SK-N-SH (cell line): ENCODE results near the gene C10orf88. TPM values are rescaled to one million over a fixed set of nuclear protein-coding genes. Genes with fewer than 3 reads are reported as not detected.

ENCODE experiments used
- CTCF ChIA-PET: fragments of 300-600, 350-600 bp; formaldehyde crosslinking; extraction: SDS; loops from one replicate; lab custom pipeline; 2021; lab: Yijun Ruan, JAX
- POLR2A ChIA-PET: fragments of 350-600 bp; sonication (Branson Sonifier 250); formaldehyde crosslinking; extraction: SDS; loops from one replicate; lab custom pipeline; 2020; ENCODE audit warnings: antibody characterized with exemption, inconsistent platforms; lab: Yijun Ruan, JAX
- DNase-seq: peaks from one replicate; pipeline ENCODE4 v3.0.0; 2012
- H2AFZ ChIP-seq: fragments of 200-600 bp; sonication (generic); 2 replicates; pipeline ENCODE4 v1.8.1; 2016; ENCODE audit warnings: antibody characterized with exemption, mild to moderate bottlenecking, low read depth
- H3F3A ChIP-seq: fragments of 200-600 bp; sonication (generic); replicated peaks from 2 replicates; pipeline ENCODE3; 2016; ENCODE audit warnings: antibody characterized with exemption, mild to moderate bottlenecking; ENCODE audit not compliant: insufficient read depth
- H3K27ac ChIP-seq, 2 experiments: fragments of 200-500 bp in 1 of 2; fragments of 200-600 bp in 1 of 2; sonication (Bioruptor generic) in 1 of 2; sonication (generic), shearing (Covaris generic) in 1 of 2; 2 replicates each; pipeline versions ENCODE4 v1.5.1 to v1.6.1; 2014 to 2016; ENCODE audit warnings: low read depth in 2 of 2, inconsistent platforms in 1 of 2, low read length in 1 of 2, mild to moderate bottlenecking in 1 of 2, mixed read lengths in 1 of 2
- H3K27me3 ChIP-seq: fragments of 200-600 bp; sonication (generic), shearing (Covaris generic); 2 replicates; pipeline ENCODE4 v1.6.1; 2016; ENCODE audit warnings: mixed run types; ENCODE audit not compliant: insufficient read depth
- H3K36me3 ChIP-seq, 2 experiments: fragments of 200-500 bp in 1 of 2; fragments of 200-600 bp in 1 of 2; sonication (Bioruptor generic) in 1 of 2; sonication (generic) in 1 of 2; replicated peaks in 1 of 2; 2 replicates each; pipeline versions ENCODE3 to v1.5.1; 2014 to 2016; ENCODE audit warnings: low read length in 1 of 2, mild to moderate bottlenecking in 1 of 2; ENCODE audit not compliant: insufficient read depth in 2 of 2, control insufficient read depth in 1 of 2
- H3K4me1 ChIP-seq, 2 experiments: fragments of 200-500 bp in 1 of 2; fragments of 200-600 bp in 1 of 2; sonication (Bioruptor generic) in 1 of 2; sonication (generic), shearing (Covaris generic) in 1 of 2; 2 replicates each; pipeline versions ENCODE4 v1.5.1 to v1.6.1; 2014 to 2016; ENCODE audit warnings: low read depth in 1 of 2, low read length in 1 of 2, mixed run types in 1 of 2; ENCODE audit not compliant: insufficient read depth in 2 of 2, control insufficient read depth in 1 of 2
- H3K4me2 ChIP-seq: fragments of 200-600 bp; sonication (generic), shearing (Covaris generic); 2 replicates; pipeline ENCODE4 v1.6.1; 2017; ENCODE audit warnings: mixed run types
- H3K4me3 ChIP-seq, 2 experiments: fragments of 200-500 bp in 1 of 2; fragments of 200-600 bp in 1 of 2; sonication (Bioruptor generic) in 1 of 2; sonication (generic), shearing (Covaris generic) in 1 of 2; 2 replicates each; pipeline versions ENCODE4 v1.5.1 to v1.8.1; 2014 to 2016; ENCODE audit warnings: low read depth in 2 of 2, inconsistent platforms in 1 of 2, low read length in 1 of 2, mild to moderate bottlenecking in 1 of 2, mixed read lengths in 1 of 2, moderate library complexity in 1 of 2
- H3K79me2 ChIP-seq: fragments of 200-600 bp; sonication (generic); 2 replicates; pipeline ENCODE4 v1.8.1; 2017; ENCODE audit warnings: mild to moderate bottlenecking; ENCODE audit not compliant: insufficient read depth
- H3K9ac ChIP-seq: fragments of 200-600 bp; sonication (generic); 2 replicates; pipeline ENCODE4 v1.6.1; 2017; ENCODE audit warnings: mixed run types
- H3K9me2 ChIP-seq: fragments of 200-600 bp; sonication (generic); 2 replicates; pipeline ENCODE4 v1.6.1; 2017; ENCODE audit warnings: mixed run types
- H3K9me3 ChIP-seq: fragments of 200-600 bp; sonication (generic); 2 replicates; pipeline ENCODE4 v1.6.1; 2017; ENCODE audit warnings: mixed run types, mild to moderate bottlenecking, moderate library complexity
- H4K20me1 ChIP-seq: fragments of 200-600 bp; sonication (generic); 2 replicates; pipeline ENCODE4 v1.6.1; 2017; ENCODE audit warnings: mild to moderate bottlenecking, mixed run types; ENCODE audit not compliant: insufficient read depth
- CHD2 ChIP-seq: fragments of 150-350 bp; IDR thresholded peaks from 2 replicates; pipeline ENCODE4 v1.6.1; 2018; ENCODE audit warnings: low read length; ENCODE audit not compliant: partially characterized antibody
- EP300 ChIP-seq, 2 experiments: IDR thresholded peaks; 2 replicates each; pipeline versions ENCODE4 v1.4.0 to v1.6.1; 2012; ENCODE audit warnings: borderline replicate concordance in 1 of 2, low read depth in 1 of 2, low read length in 1 of 2
- EZH2phosphoT487 ChIP-seq: fragments of 200-600 bp; sonication (generic); IDR thresholded peaks from 2 replicates; pipeline ENCODE4 v1.6.1; 2017; ENCODE audit warnings: low read depth, mixed run types, mild to moderate bottlenecking, antibody characterized with exemption, moderate library complexity, borderline replicate concordance
- GATA2 ChIP-seq: sonication (generic); formaldehyde crosslinking; IDR thresholded peaks from 2 replicates; pipeline ENCODE4 v1.5.0; 2020; ENCODE audit warnings: mild to moderate bottlenecking, missing genetic modification reagents
- IRF3 ChIP-seq: fragments of 150-350 bp; IDR thresholded peaks from 2 replicates; pipeline ENCODE4 v1.6.1; 2016; ENCODE audit warnings: mild to moderate bottlenecking, low read depth, low read length
- MAX ChIP-seq: IDR thresholded peaks from 2 replicates; pipeline ENCODE4 v1.4.0; 2012; ENCODE audit warnings: low read depth
- MEF2A ChIP-seq: IDR thresholded peaks from 2 replicates; pipeline ENCODE4 v1.4.0; 2012; ENCODE audit warnings: low read depth, borderline replicate concordance
- NFIC ChIP-seq: IDR thresholded peaks from 2 replicates; pipeline ENCODE4 v1.4.0; 2012; ENCODE audit warnings: borderline replicate concordance
- NRF1 ChIP-seq: IDR thresholded peaks from 2 replicates; pipeline ENCODE4 v1.6.1; 2012; ENCODE audit warnings: low read depth, mild to moderate bottlenecking, low read length
- PBX3 ChIP-seq: IDR thresholded peaks from 2 replicates; pipeline ENCODE4; 2012
- POLR2AphosphoS5 ChIP-seq: IDR thresholded peaks from 2 replicates; pipeline ENCODE4 v1.6.1; 2012; ENCODE audit warnings: low read depth, low read length
- RAD21 ChIP-seq: IDR thresholded peaks from 2 replicates; pipeline ENCODE4 v1.6.1; 2012; ENCODE audit warnings: mild to moderate bottlenecking, low read length
- RCOR1 ChIP-seq: fragments of 150-350 bp; IDR thresholded peaks from 2 replicates; pipeline ENCODE4 v1.6.1; 2017; ENCODE audit warnings: antibody characterized with exemption, low read length
- RFX5 ChIP-seq: IDR thresholded peaks from 2 replicates; pipeline ENCODE4 v1.6.1; 2012; ENCODE audit warnings: mild to moderate bottlenecking, improper control_type of control experiment, low read length
- RXRA ChIP-seq: IDR thresholded peaks from 2 replicates; pipeline ENCODE4 v1.4.0; 2012; ENCODE audit warnings: low read depth, mild to moderate bottlenecking, borderline replicate concordance
- TEAD4 ChIP-seq: IDR thresholded peaks from 2 replicates; pipeline ENCODE4 v1.4.0; 2012; ENCODE audit warnings: mild to moderate bottlenecking, borderline replicate concordance; ENCODE audit not compliant: insufficient read depth
- USF2 ChIP-seq: fragments of 150-350 bp; IDR thresholded peaks from 2 replicates; pipeline ENCODE4 v1.6.1; 2017; ENCODE audit warnings: antibody characterized with exemption, low read length, low read depth, borderline replicate concordance
- WGBS: methylation state at CpG from one replicate; pipeline ENCODE4 v1.1.6; 2017; ENCODE audit warnings: low lambda C conversion rate; 5-methylcytosine and 5-hydroxymethylcytosine counted together
- polyA plus RNA-seq, 3 experiments: library from polyadenylated mRNA; depleted of rRNA; stranded (reverse); fragments of >200 nt; gene quantifications; 2 replicates each; pipeline ENCODE4 v1.2.3, GENCODE V29; 2012

The C10orf88 gene
- polyA plus RNA-seq, 1 of the 3 experiments (the other 2 are of a cell fraction): 2.7 TPM

DNA sequence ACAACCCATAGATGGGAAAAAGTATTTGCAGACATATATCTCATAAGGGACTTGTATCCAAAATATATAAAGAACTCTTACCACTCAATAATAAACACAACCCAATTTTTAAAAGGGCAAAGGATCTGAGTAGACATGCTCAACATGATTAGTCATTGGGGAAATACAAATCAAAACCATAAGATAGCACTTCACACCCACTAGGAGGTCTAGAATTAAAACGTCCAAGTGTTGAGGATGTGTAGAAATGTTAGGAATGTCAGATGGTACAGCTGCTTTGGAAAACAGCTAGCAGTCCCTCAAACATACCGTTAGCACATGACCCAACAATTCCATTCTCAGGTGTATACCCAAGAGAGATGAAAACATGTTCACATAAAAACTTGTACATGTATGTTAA, 34.5 kb upstream of the C10orf88 start:
- Histone ChIP-seq H3K27me3 (no peaks in the 10 kb centered on the region), H2AFZ (no peak overlapping the region), H3K36me3 (peaks cover 26 to 57% of the 10 kb centered on the region in 2 experiments), H4K20me1 (no peaks in the 10 kb centered on the region), H3K79me2 (no peaks in the 10 kb centered on the region), H3K4me1 (no peaks in the 10 kb centered on the region; a peak in 2 of 4 replicates), H3K9me2 (no peaks in the 10 kb centered on the region), H3K9me3 (no peaks in the 10 kb centered on the region), H3K4me3 (no peak overlapping the region), H3K4me2 (no peak overlapping the region)
- 74% methylated on average over 2 of the region's 2 CpGs for WGBS
- CTCF ChIA-PET: interaction anchor here (2.4 kb wide), 1 partner anchor 8 kb away, joined by 12 read pairs; the partner anchor contains the start of gene PSTK
- DNase-seq: no peak
- POLR2A ChIA-PET: no interaction called here
- TF ChIP-seq EZH2phosphoT487 (no peak), TEAD4 (no peak), PBX3 (no peak), MEF2A (no peak), NRF1 (no peak), RCOR1 (no peak), RFX5 (no peak), RAD21 (no peak), CHD2 (no peak), GATA2 (no peak), NFIC (no peak), RXRA (no peak)
- TF ChIP-seq, all 33 proteins: peak for 0
- Histone ChIP-seq H3K27ac (no peak overlapping the region), H3K9ac (no peak overlapping the region), H3F3A (peaks cover 11% of the 10 kb centered on the region)

DNA sequence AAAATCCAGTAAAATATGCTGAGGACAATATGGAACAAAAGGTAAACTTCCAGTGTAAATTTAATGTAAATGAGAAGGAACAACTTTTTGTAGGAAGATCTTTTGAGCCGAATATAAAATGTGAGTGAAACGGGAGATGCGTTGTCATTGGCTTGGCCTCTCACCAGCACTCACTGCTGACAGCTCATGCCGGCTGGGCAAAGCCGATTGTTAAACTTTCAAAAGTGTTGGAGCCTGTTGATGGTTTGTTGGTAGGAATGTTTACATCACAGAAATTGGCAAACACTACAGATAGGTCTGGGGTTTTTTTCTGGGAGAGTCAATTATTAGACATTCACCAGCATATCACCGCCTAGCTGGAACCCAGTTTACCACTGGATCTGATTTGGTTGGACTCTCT, 32.3 kb upstream of the C10orf88 start:
- no peak for DNase-seq
- Histone ChIP-seq H3K36me3 (peaks cover 19 to 37% of the 10 kb centered on the region in 2 experiments), H3K27ac (no peak overlapping the region), H3F3A (no peaks in the 10 kb centered on the region), H4K20me1 (no peaks in the 10 kb centered on the region), H3K27me3 (no peaks in the 10 kb centered on the region), H3K9me3 (no peaks in the 10 kb centered on the region), H3K9me2 (no peaks in the 10 kb centered on the region), H3K79me2 (no peaks in the 10 kb centered on the region), H3K4me3 (no peak overlapping the region), H3K4me1 (no peaks in the 10 kb centered on the region; a peak in 2 of 4 replicates), H2AFZ (no peak overlapping the region), H3K4me2 (no peak overlapping the region), H3K9ac (no peak overlapping the region)
- ChIA-PET CTCF (no interaction called here), POLR2A (no interaction called here)
- WGBS: 98% methylated on average over 6 of the region's 6 CpGs
- TF ChIP-seq MEF2A: no peak

GRCh38 chr10:122984708-122985107, 30.7 kb upstream of the C10orf88 start:
- POLR2A ChIA-PET: no interaction called here
- no peak overlapping the region for H3K4me3 ChIP-seq
- H3K27ac ChIP-seq: no peak overlapping the region
- no peak overlapping the region for H2AFZ ChIP-seq
- H4K20me1 ChIP-seq: no peaks in the 10 kb centered on the region
- H3K27me3 ChIP-seq: no peaks in the 10 kb centered on the region
- peaks cover 10% of the 10 kb centered on the region for H3F3A ChIP-seq
- no peak overlapping the region for H3K9ac ChIP-seq
- no peaks in the 10 kb centered on the region for H3K79me2 ChIP-seq
- CTCF ChIA-PET: interaction anchor here (0.9 kb wide), 1 partner anchor 182 kb away, joined by 3 read pairs; no protein-coding TSS in a partner anchor
- DNase-seq: no peak
- no peaks in the 10 kb centered on the region for H3K9me2 ChIP-seq
- H3K4me1 ChIP-seq: peaks cover 2 to 4% of the 10 kb centered on the region in 2 experiments; a peak in 3 of 4 replicates
- 88% methylated on average over 2 of the region's 2 CpGs for WGBS
- H3K9me3 ChIP-seq: no peaks in the 10 kb centered on the region
- no peak overlapping the region for H3K4me2 ChIP-seq
- peaks cover 12 to 28% of the 10 kb centered on the region in 2 experiments for H3K36me3 ChIP-seq
- TF ChIP-seq POLR2AphosphoS5 (no peak), PBX3 (no peak), IRF3 (no peak), NRF1 (no peak), USF2 (no peak), MAX (no peak), EP300 (IDR thresholded peaks at IDR 0.05; ENCODE audit: borderline replicate concordance in 1 of 2, low read depth in 1 of 2, low read length in 1 of 2) (no peak)
